HCT116 (cell line): Measurements from ENCODE around the gene CALHM4.

ENCODE experiments used
- EZH2 ChIP-seq: fragments of 200-600 bp; sonication (generic); IDR thresholded peaks from 2 replicates; pipeline ENCODE4 v1.6.1; 2017; ENCODE audit warnings: antibody characterized with exemption, mixed run types
- POLR2A ChIP-seq: IDR thresholded peaks from 2 replicates; pipeline ENCODE4 v1.7.0; 2011; ENCODE audit warnings: borderline replicate concordance; ENCODE audit not compliant: insufficient read depth, insufficient read length; ENCODE audit errors: extremely low read depth
- SIN3A ChIP-seq: IDR thresholded peaks from 2 replicates; pipeline ENCODE4 v1.6.1; 2012; ENCODE audit warnings: low read depth
- SP1 ChIP-seq: IDR thresholded peaks from 2 replicates; pipeline ENCODE4 v1.6.1; 2012; ENCODE audit warnings: low read depth
- SRF ChIP-seq: IDR thresholded peaks from 2 replicates; pipeline ENCODE4 v1.6.1; 2012; ENCODE audit warnings: low read depth
- TCF7L2 ChIP-seq: IDR thresholded peaks from 2 replicates; pipeline ENCODE4 v1.7.0; 2011; ENCODE audit warnings: borderline replicate concordance, inconsistent platforms; ENCODE audit not compliant: insufficient read depth, insufficient read length; ENCODE audit errors: extremely low read depth
- TF ChIP-seq, protein P1 (sequence below), 3 experiments: fragments of 200-600 bp in 1 of 3; sonication (generic) in 1 of 3; IDR thresholded peaks in 2 of 3; conservative IDR thresholded peaks in 1 of 3; 2 replicates each; pipeline ENCODE4 v1.5.1; 2012 to 2017; ENCODE audit warnings: low read depth in 2 of 3, low read length in 2 of 3, antibody characterized with exemption in 1 of 3, borderline replicate concordance in 1 of 3, control low read depth in 1 of 3, mild to moderate bottlenecking in 1 of 3, mixed read lengths in 1 of 3, mixed run types in 1 of 3, moderate library complexity in 1 of 3; ENCODE audit not compliant: insufficient read depth in 1 of 3
- TF ChIP-seq, protein P2 (sequence below): IDR thresholded peaks from 2 replicates; pipeline ENCODE4 v1.6.1; 2012

DNA sequence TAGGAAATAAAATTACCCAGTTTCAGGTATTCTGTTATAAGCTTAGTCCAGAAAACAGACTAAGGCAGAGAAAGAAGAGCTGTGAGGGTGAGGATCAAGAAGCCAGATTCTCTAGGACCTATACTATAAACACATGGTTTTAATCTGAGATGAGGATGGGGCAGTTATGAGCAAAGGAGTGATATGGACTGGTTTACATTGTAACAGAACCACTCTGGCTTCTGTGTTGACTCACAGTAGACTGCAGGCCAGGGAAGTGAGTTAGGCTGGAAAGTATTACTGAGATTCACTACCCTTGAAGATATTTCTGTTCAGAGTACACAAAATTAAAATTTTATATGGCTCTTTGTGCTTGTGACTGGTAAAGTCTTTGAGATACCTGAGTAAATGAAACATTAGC, 14.6 kb downstream of the CALHM4 start:
- no peak for TF ChIP-seq SIN3A
- TF ChIP-seq, protein P1, sequence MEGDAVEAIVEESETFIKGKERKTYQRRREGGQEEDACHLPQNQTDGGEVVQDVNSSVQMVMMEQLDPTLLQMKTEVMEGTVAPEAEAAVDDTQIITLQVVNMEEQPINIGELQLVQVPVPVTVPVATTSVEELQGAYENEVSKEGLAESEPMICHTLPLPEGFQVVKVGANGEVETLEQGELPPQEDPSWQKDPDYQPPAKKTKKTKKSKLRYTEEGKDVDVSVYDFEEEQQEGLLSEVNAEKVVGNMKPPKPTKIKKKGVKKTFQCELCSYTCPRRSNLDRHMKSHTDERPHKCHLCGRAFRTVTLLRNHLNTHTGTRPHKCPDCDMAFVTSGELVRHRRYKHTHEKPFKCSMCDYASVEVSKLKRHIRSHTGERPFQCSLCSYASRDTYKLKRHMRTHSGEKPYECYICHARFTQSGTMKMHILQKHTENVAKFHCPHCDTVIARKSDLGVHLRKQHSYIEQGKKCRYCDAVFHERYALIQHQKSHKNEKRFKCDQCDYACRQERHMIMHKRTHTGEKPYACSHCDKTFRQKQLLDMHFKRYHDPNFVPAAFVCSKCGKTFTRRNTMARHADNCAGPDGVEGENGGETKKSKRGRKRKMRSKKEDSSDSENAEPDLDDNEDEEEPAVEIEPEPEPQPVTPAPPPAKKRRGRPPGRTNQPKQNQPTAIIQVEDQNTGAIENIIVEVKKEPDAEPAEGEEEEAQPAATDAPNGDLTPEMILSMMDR (IDR thresholded peaks at IDR 0.05 in 2 of 3, conservative IDR thresholded peaks at IDR 0.05 in 1 of 3; ENCODE audit: borderline replicate concordance in 1 of 3, insufficient read depth in 1 of 3, low read depth in 2 of 3, low read length in 2 of 3), result no peak
- TF ChIP-seq POLR2A, result no peak
- no peak for TF ChIP-seq EZH2
- no peak for TF ChIP-seq SP1
- no peak for TF ChIP-seq SRF
- TF ChIP-seq, protein P2, sequence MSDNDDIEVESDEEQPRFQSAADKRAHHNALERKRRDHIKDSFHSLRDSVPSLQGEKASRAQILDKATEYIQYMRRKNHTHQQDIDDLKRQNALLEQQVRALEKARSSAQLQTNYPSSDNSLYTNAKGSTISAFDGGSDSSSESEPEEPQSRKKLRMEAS, result no peak
- no peak for TF ChIP-seq TCF7L2
